Natural killer cell treated with Interleukin-12 subunit alpha and Interleukin-12 subunit beta and Interleukin-15 and Interleukin-18, amount 100 ng/mL, for 72 hours (primary cell): Measurements from ENCODE around the gene NSRP1. TPM values are rescaled to one million over a fixed set of nuclear protein-coding genes. Genes with fewer than 3 reads are reported as not detected.
A peak's percentile ranks its signal among the peaks of the same experiment; 100 is the strongest.

ENCODE experiments used
- ATAC-seq, 2 donors: fragments of 150-1000 bp; cut with Tn5 transposase in 1 of 2; sonication (Bioruptor Pico), chemical (Tn5 transposase) in 1 of 2; 2 replicates each; pipeline ENCODE4 v1.10.0; 2021
- DNase-seq: peaks from one replicate; pipeline ENCODE4 v3.0.0; 2022; ENCODE audit warnings: low spot score
- H3K27ac Mint-ChIP-seq, 2 donors: 1 replicate in 1 of 2; 2 replicates in 1 of 2; pipeline ENCODE4 v1.8.0; 2022; ENCODE audit warnings: mixed read lengths in 2 of 2, mild to moderate bottlenecking in 1 of 2, moderate library complexity in 1 of 2
- H3K27me3 Mint-ChIP-seq, 2 donors: 1 replicate in 1 of 2; 2 replicates in 1 of 2; pipeline ENCODE4 v1.8.0; 2022; ENCODE audit warnings: mixed read lengths in 2 of 2
- H3K36me3 Mint-ChIP-seq: one replicate; pipeline ENCODE4 v1.8.0; 2022; ENCODE audit warnings: mixed read lengths
- H3K4me1 Mint-ChIP-seq, 2 donors: 1 replicate in 1 of 2; 2 replicates in 1 of 2; pipeline ENCODE4 v1.8.0; 2022; ENCODE audit warnings: low read depth in 2 of 2, mixed read lengths in 2 of 2, mild to moderate bottlenecking in 1 of 2
- H3K4me3 Mint-ChIP-seq: one replicate; pipeline ENCODE4 v1.8.0; 2022; ENCODE audit warnings: mixed read lengths
- H3K9me3 Mint-ChIP-seq: 2 replicates; pipeline ENCODE4 v1.8.0; 2022; ENCODE audit warnings: mixed read lengths
- total RNA-seq, 2 donors: library from RNA; stranded (reverse); gene quantifications; one replicate each; pipeline ENCODE4 v1.2.3, GENCODE V29; 2022

NSRP1 gene
- total RNA-seq, 2 donors from 2014 or later, result 35.7 to 59.8 TPM

DNA sequence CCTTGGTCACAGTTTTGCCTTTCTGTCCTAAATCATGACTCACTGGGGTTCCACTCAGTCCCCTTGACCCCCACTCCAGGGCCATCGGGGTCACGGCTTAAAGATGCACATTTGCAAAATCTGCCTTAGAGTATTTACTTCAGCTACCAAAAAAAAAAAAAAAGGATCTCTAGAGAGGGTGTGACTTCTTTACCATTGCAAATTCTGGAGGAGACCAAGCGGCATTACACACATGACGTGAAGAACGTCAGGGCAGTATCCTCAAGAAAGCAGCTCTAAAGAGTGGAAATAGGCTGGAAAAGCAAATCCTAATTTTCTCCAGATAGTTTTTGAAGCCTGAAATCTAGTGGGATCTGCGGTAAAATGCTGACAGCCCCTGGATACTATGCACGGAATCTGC, 93.3 kb downstream of the NSRP1 start:
- H3K36me3 Mint-ChIP-seq, result no peaks in the 10 kb centered on the region
- H3K9me3 Mint-ChIP-seq, result no peaks in the 10 kb centered on the region
- peaks cover 18 to 36% of the 10 kb centered on the region in 2 donors for H3K4me1 Mint-ChIP-seq
- H3K4me3 Mint-ChIP-seq, result no peak overlapping the region
- H3K27ac Mint-ChIP-seq, result peak overlapping the region in 1 of 2 donors; percentile 35
- ATAC-seq (no peak), DNase-seq (no peak)
- H3K27me3 Mint-ChIP-seq, result peaks cover 0 to 9% of the 10 kb centered on the region in 2 donors

DNA sequence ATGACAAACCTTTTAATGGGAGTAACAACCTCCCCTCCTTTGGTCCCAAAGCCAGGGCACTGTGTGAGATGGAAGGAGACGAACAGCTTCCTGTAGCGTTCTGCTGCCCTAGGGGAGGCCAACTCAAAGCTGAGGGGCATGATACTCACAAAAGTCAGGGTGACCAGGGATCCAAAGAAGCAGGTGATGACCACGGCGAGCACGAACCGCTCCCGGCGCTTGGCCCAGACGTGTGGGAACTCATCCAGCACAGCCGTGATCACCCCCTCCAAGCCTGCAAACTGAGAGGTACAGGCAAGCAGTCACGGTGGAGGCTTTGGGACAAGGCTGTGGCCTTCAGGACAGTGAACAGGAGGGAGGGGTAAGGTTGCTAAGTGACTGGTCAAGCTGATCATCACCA, 93.8 kb downstream of the NSRP1 start:
- Mint-ChIP-seq H3K9me3 (no peaks in the 10 kb centered on the region), H3K4me1 (peaks cover 18 to 36% of the 10 kb centered on the region in 2 donors), H3K27me3 (peaks cover 0 to 9% of the 10 kb centered on the region in 2 donors), H3K4me3 (peak overlapping the region; percentile 49), H3K36me3 (no peaks in the 10 kb centered on the region), H3K27ac (peak overlapping the region in 1 of 2 donors; percentile 35)
- no peak for DNase-seq
- ATAC-seq, result no peak

DNA sequence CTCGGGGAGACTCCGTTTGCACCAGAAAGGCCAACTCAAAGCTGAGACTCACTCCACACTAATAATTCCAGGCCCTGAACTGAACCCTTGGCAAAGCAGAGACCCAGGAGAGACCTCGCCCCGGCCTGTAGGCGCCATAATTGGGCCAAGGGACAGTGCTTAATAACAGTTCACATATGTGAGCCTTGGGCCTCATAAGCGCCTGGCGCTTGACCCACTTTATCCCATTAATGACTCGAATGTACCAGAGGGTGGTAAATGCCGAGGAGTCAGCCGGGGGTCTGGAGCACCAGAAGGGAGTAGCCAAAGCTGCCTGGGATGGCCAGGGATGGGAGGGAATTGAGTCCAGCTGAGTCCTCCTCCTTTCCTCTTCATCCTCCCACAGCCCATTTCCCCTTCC, 94.3 kb downstream of the NSRP1 start:
- peaks cover 0 to 9% of the 10 kb centered on the region in 2 donors for H3K27me3 Mint-ChIP-seq
- H3K9me3 Mint-ChIP-seq, result no peaks in the 10 kb centered on the region
- DNase-seq (no peak), ATAC-seq (no peak)
- peak overlapping the region; percentile 49 for H3K4me3 Mint-ChIP-seq
- H3K27ac Mint-ChIP-seq, result peak overlapping the region; percentile 61 to 74
- peaks cover 18 to 36% of the 10 kb centered on the region in 2 donors for H3K4me1 Mint-ChIP-seq
- H3K36me3 Mint-ChIP-seq, result no peaks in the 10 kb centered on the region

DNA sequence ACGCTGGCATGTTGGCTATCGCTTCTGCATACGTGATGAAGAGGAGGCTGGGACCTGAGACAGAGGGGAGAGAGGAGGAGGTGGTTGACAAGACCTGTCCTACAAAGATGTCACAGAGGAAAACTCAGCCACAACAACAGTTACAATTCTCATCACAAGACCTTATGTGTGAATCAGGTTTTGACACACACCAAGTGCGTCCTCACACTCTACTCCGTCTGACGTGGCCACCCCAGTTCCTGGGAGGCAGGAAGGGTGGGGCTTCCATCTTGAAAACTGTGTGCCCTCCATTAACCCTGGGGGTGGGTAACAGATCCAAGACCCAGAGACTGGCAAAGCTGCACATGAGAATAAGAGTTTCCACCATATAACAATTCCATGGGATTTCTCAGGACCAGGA, 94.8 kb downstream of the NSRP1 start:
- Mint-ChIP-seq H3K27me3 (peaks cover 0 to 9% of the 10 kb centered on the region in 2 donors), H3K4me1 (peaks cover 18 to 36% of the 10 kb centered on the region in 2 donors), H3K36me3 (no peaks in the 10 kb centered on the region), H3K4me3 (peak overlapping the region; percentile 49), H3K27ac (peak overlapping the region; percentile 61 to 74), H3K9me3 (no peaks in the 10 kb centered on the region)
- DNase-seq, result no peak
- peak; percentile 73 to 91 for ATAC-seq

DNA sequence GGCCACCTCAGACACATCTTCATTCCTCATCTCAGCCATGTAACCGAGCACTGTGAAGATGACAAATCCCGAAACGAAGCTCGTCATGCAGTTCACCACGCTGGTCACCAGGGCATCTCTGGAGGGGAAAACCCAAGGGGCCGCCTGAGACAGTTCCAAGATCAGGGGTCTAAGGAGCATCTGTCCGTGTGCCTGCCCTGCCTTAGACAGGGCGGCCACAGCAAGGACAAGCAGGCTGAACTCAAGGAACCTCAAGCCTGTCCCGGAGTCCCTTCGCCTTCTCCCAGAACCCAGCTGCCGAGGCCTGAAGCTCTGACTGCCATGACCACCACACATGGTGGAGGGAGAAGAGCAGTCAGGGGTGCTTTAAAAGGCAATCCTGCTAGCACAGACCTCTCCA, 96.1 kb downstream of the NSRP1 start:
- ATAC-seq (peak; percentile 38 to 79), DNase-seq (no peak)
- Mint-ChIP-seq H3K4me3 (peak overlapping the region; percentile 43), H3K36me3 (no peaks in the 10 kb centered on the region), H3K4me1 (peaks cover 18 to 34% of the 10 kb centered on the region in 2 donors), H3K27ac (peak overlapping the region in 1 of 2 donors; percentile 74), H3K9me3 (no peaks in the 10 kb centered on the region), H3K27me3 (peaks cover 0 to 6% of the 10 kb centered on the region in 2 donors)

DNA sequence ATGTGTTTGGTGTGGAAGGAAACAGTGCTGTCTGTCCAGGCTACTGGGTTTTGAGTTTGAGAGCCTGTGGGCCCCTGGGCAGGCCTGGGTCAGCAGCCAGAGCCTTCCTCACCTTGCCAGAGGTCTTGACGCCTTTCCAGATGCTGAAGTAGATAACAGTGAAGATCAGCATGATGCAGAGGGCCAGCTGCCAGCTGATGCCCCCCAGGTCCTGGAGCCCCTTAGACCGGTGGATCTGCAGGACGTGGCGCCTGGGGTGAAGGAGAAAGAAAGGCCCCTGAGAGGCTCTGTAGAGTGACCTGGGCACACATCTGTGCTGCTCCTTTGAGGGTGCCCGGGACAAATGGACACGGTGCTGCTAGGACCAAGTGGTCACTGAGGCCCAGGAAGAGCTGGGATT, 100.4 kb downstream of the NSRP1 start:
- no peak for DNase-seq
- Mint-ChIP-seq H3K36me3 (no peaks in the 10 kb centered on the region), H3K27me3 (no peaks in the 10 kb centered on the region), H3K4me1 (peaks cover 1 to 9% of the 10 kb centered on the region in 2 donors), H3K27ac (peak overlapping the region in 1 of 2 donors; percentile 24), H3K9me3 (no peaks in the 10 kb centered on the region), H3K4me3 (no peak overlapping the region)
- ATAC-seq, result no peak

DNA sequence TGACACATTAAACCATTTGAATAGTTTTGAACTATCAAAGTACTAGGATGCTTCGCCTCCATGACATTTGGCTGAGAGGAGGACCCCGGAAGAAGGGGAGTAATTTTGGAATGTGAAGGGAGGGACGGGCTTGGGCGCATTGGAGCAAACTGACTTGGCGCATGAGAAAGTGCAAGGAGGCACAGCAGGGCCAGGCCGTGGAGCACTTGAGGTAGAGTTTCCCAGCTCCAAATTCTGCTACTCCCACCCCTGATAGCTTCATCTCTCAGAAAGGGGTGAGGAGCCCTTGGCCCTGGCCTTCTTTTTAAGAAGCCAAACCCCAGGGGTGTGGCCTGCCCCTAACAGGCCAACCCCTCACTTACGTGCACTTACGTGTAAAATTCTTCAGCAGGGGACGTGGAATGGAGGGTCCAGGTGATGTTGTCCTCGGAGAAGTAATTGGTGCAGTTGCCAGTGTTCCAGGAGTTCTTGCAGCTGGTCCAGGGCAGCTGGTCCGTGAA, 101.2 kb downstream of the NSRP1 start:
- Mint-ChIP-seq H3K4me3 (no peak overlapping the region), H3K4me1 (peaks cover 0 to 6% of the 10 kb centered on the region in 2 donors), H3K36me3 (no peaks in the 10 kb centered on the region), H3K9me3 (no peaks in the 10 kb centered on the region), H3K27ac (no peak overlapping the region), H3K27me3 (no peaks in the 10 kb centered on the region)
- no peak for DNase-seq
- ATAC-seq, result no peak

DNA sequence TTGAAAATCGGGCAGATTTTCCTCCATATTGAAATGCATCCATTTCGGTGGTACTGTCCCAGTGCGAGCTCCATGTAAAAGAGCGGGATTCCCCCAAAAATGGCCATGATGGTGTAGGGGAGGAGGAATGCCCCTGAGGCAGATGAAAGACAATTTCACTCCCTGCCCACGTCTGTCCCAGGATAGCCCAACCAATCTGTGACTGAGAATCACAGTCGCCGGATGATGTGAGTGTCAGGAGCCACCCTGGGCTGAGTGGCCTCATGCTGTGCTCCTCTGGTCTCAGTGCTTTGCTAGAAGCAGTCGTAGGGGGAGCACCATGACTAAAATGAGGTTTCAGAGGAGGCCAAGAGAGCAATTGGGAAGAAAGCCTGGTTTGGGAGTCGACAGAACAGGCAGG, 102.2 kb downstream of the NSRP1 start:
- ATAC-seq, result no peak
- DNase-seq, result peak; percentile 34
- H3K4me3 Mint-ChIP-seq, result no peak overlapping the region
- H3K9me3 Mint-ChIP-seq, result no peaks in the 10 kb centered on the region
- no peak overlapping the region for H3K27ac Mint-ChIP-seq
- H3K4me1 Mint-ChIP-seq, result no peaks in the 10 kb centered on the region
- H3K27me3 Mint-ChIP-seq, result no peaks in the 10 kb centered on the region
- no peaks in the 10 kb centered on the region for H3K36me3 Mint-ChIP-seq

DNA sequence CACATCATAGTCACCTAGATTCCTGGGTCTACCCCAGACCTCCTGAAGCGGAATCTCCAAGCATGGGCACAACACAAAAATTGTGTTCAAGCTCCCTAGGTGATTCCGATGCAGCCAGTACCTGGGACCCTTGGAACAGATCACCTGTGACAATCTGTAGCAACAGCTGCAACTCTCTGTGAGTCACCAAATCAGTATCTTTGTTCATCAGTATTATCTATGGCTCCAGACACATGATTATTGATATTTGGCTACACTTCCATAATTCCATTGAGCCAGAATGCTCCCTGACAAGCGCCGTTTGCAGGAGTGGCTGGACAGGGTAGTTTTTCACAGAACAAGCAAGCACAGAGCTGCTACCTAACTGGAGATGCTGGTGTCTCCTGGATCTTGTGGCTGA, 102.7 kb downstream of the NSRP1 start:
- ATAC-seq, result no peak
- Mint-ChIP-seq H3K4me1 (no peaks in the 10 kb centered on the region), H3K27me3 (no peaks in the 10 kb centered on the region), H3K36me3 (no peaks in the 10 kb centered on the region), H3K4me3 (no peak overlapping the region), H3K27ac (no peak overlapping the region), H3K9me3 (no peaks in the 10 kb centered on the region)
- no peak for DNase-seq

DNA sequence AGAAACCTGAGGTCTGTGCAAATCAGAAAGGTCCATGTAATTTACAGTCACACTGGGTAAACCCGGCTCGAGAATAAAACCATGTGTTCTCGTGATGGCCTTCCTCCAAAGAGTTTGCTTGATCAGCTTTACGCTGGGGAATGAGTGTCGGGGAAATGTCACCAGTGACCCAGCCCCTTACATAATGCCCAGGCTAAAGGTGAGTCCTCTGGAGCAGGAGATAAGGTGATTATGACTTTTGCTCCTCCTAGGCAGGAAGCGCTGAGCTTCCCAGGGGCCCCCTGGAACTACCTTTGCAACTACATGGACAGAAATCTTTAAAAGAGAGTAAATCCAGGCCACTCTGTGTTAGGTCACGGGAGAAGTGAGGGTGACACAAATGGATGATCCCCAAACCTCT, 103.2 kb downstream of the NSRP1 start:
- Mint-ChIP-seq H3K9me3 (no peaks in the 10 kb centered on the region), H3K27ac (no peak overlapping the region), H3K36me3 (no peaks in the 10 kb centered on the region), H3K4me3 (no peak overlapping the region), H3K4me1 (no peaks in the 10 kb centered on the region), H3K27me3 (no peaks in the 10 kb centered on the region)
- DNase-seq (no peak), ATAC-seq (no peak)

DNA sequence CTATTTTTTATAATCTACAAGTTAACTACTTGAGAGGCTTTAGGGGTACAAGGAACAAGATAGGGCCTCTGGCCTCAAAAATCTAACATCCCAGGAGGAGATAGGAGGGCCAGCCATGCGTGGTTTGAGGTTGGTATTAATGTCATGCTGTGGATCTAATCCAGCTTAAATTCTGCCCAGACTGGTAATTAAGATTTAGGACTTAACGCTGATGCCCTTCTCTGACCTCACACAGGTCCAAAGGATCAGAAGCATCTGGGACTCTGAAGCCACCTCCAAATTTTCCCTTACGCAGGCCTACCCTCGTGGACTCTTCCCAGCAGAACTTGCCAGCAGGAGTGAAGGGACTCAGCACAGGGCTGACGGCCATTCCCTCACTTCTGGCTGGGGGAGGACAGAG, 103.8 kb downstream of the NSRP1 start:
- Mint-ChIP-seq H3K27me3 (no peaks in the 10 kb centered on the region), H3K4me3 (no peak overlapping the region), H3K27ac (no peak overlapping the region), H3K9me3 (no peaks in the 10 kb centered on the region), H3K4me1 (no peaks in the 10 kb centered on the region), H3K36me3 (no peaks in the 10 kb centered on the region)
- DNase-seq, result peak; percentile 34
- no peak for ATAC-seq

DNA sequence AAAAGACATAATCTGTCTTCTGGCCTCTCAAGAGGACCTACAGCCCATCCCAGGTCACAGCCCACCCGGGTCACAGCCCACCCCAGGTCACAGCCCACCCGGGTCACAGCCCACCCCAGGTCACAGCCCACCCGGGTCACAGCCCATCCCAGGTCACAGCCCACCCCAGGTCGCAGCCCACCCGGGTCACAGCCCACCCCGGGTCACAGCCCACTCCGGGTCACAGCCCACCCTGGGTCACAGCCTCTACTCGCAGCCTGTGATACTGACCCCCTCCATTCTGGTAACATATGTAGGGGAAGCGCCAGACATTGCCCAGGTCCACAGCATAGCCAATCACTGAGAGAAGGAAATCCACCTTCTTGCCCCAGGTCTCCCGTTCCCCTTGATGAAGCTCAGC, 104.7 kb downstream of the NSRP1 start:
- Mint-ChIP-seq H3K27me3 (peaks cover 0 to 7% of the 10 kb centered on the region in 2 donors), H3K4me3 (no peak overlapping the region), H3K36me3 (no peaks in the 10 kb centered on the region), H3K4me1 (no peaks in the 10 kb centered on the region), H3K9me3 (no peaks in the 10 kb centered on the region), H3K27ac (no peak overlapping the region)
- ATAC-seq (no peak), DNase-seq (peak; percentile 23)

DNA sequence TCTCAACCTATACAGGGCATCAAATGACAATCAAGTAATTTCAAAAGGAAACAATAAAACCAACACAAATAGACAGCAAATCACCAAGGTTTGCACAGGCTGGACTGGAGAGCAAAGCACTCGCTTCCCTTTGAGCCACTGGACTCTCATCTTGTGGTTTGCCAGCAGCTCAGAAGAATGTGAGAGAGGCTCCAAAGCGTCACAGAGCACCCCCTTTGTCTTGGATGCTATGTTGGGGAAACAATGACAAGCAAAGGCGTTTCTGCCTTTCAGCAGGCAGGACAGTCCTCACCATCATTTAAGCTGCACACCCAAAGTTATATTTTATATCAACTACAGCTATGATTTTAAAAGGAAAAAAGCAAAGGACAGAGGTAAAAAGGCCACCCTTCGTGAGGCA, 105.6 kb downstream of the NSRP1 start:
- H3K27ac Mint-ChIP-seq, result no peak overlapping the region
- H3K36me3 Mint-ChIP-seq, result no peaks in the 10 kb centered on the region

DNA sequence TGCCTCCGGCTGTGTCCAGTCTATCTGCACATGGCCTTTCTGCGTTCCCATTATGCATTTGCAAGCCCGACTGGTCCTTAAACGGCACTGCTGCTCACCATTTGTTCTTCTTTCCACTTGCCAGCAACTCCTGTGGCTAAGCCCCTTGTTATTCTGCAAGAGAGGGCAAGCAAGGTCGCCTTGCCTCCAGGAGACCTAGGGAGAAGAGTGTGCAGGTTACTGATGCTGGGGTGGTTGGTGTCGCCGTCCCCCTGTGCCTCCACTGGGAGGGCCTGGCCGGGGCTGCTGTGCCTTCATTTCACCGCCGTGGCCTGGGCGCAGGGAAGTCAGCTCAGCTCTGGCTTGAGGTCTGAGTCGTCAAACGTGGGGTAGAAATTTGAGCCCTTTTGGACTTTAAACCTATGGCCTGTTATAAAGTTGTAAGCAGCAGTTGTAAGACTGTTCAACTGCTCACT, 106.1 kb downstream of the NSRP1 start:
- H3K27me3 Mint-ChIP-seq, result peaks cover 0 to 7% of the 10 kb centered on the region in 2 donors
- DNase-seq, result no peak
- no peak overlapping the region for H3K27ac Mint-ChIP-seq
- no peaks in the 10 kb centered on the region for H3K4me1 Mint-ChIP-seq
- no peak for ATAC-seq
- no peaks in the 10 kb centered on the region for H3K36me3 Mint-ChIP-seq
- no peak overlapping the region for H3K4me3 Mint-ChIP-seq
- H3K9me3 Mint-ChIP-seq, result no peaks in the 10 kb centered on the region

More for the DNA sequence above, 105.6 kb downstream of the NSRP1 start:
- DNase-seq, result peak; percentile 34
- no peaks in the 10 kb centered on the region for H3K9me3 Mint-ChIP-seq
- peaks cover 0 to 7% of the 10 kb centered on the region in 2 donors for H3K27me3 Mint-ChIP-seq
- H3K4me1 Mint-ChIP-seq, result no peaks in the 10 kb centered on the region
- ATAC-seq, result no peak
- H3K4me3 Mint-ChIP-seq, result no peak overlapping the region

DNA sequence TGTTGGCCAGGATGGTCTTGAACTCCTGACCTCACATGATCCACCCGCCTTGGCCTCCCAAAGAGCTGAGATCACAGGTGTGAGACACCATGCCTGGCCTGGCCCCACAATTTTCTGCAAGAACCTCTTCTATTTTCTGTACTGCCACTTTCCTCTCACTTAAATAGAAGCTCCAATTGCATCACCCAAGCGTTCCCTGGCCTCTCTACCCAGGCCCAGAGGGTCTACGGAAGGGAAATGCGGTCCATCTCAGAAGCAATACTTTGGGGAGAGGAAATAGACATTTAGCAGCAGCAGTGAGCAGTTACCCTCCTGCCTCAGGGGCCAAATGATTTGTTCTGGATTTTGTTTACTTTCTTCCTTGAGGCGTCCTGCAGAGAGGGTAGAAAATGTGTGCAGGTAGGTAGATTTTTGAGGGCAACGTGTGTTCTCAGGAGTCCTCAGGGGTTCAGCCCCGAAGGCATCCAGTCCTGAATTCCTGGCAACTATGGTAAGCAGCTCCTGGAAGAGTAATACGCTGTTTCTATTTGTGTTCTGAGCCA, 107.9 kb downstream of the NSRP1 start:
- ATAC-seq, result no peak

More for the DNA sequence above, 107.9 kb downstream of the NSRP1 start:
- no peak overlapping the region for H3K4me3 Mint-ChIP-seq
- no peaks in the 10 kb centered on the region for H3K9me3 Mint-ChIP-seq
- no peak overlapping the region for H3K27ac Mint-ChIP-seq
- H3K36me3 Mint-ChIP-seq, result no peaks in the 10 kb centered on the region
- H3K27me3 Mint-ChIP-seq, result peaks cover 5 to 7% of the 10 kb centered on the region in 2 donors
- no peaks in the 10 kb centered on the region for H3K4me1 Mint-ChIP-seq
- DNase-seq, result no peak
